HG03095 (cell line): ENCODE data around the gene MINDY2.
"Not testable (repeated sequence)": the region's sequence is repeated elsewhere in the genome, so short reads cannot be mapped to it uniquely, and the experiment has no call there.

ENCODE experiments used
- ATAC-seq: cut with Tn5 transposase; IDR thresholded peaks from one replicate; pipeline ENCODE4 v1.9.1; 2021; ENCODE audit warnings: moderate library complexity; ENCODE audit not compliant: unreplicated experiment

The MINDY2 gene

GRCh38 chr15:58797505-58797904, 26.4 kb downstream of the MINDY2 start:
- no peak for ATAC-seq

GRCh38 chr15:58805095-58805494, 34.0 kb downstream of the MINDY2 start:
- ATAC-seq, result no peak

GRCh38 chr15:58823267-58823666, 52.2 kb downstream of the MINDY2 start:
- not testable (repeated sequence) for ATAC-seq

- ATAC-seq, result no peak
These were observed 59.5 kb downstream of the MINDY2 start for GRCh38 chr15:58830556-58830955.

- not testable (repeated sequence) for ATAC-seq
These were observed 62.8 kb downstream of the MINDY2 start for GRCh38 chr15:58833681-58834426.

GRCh38 chr15:58839485-58839884, 68.4 kb downstream of the MINDY2 start:
- ATAC-seq, result no peak

GRCh38 chr15:58840048-58840447, 68.9 kb downstream of the MINDY2 start:
- no peak for ATAC-seq

- no peak for ATAC-seq
These were observed 71.8 kb downstream of the MINDY2 start for GRCh38 chr15:58842713-58843396.

GRCh38 chr15:58851205-58851604, 80.1 kb downstream of the MINDY2 start:
- ATAC-seq, result not testable (repeated sequence)

- ATAC-seq, result no peak
These were observed 81.2 kb downstream of the MINDY2 start for GRCh38 chr15:58852347-58852746.

- ATAC-seq, result no peak
These were observed 83.5 kb downstream of the MINDY2 start for GRCh38 chr15:58854593-58854992.

- ATAC-seq, result no peak
These were observed 85.0 kb downstream of the MINDY2 start for GRCh38 chr15:58856086-58856485.

GRCh38 chr15:58856621-58857020, 85.5 kb downstream of the MINDY2 start:
- ATAC-seq, result not testable (repeated sequence)

GRCh38 chr15:58862326-58862725, 91.2 kb downstream of the MINDY2 start:
- no peak for ATAC-seq

- ATAC-seq, result no peak
These were observed 93.7 kb downstream of the MINDY2 start for GRCh38 chr15:58864602-58865424.

GRCh38 chr15:58865425-58865880, 94.4 kb downstream of the MINDY2 start:
- ATAC-seq, result no peak

GRCh38 chr15:58867926-58868325, 96.8 kb downstream of the MINDY2 start:
- ATAC-seq, result no peak

GRCh38 chr15:58870451-58870850, 99.3 kb downstream of the MINDY2 start:
- no peak for ATAC-seq

- no peak for ATAC-seq
These were observed 102.2 kb downstream of the MINDY2 start for GRCh38 chr15:58873267-58873666.

GRCh38 chr15:58875343-58875742, 104.2 kb downstream of the MINDY2 start:
- no peak for ATAC-seq

GRCh38 chr15:58876306-58877106, 105.4 kb downstream of the MINDY2 start:
- no peak for ATAC-seq
